Measurements from ENCODE around the gene HECTD3. TPM values are rescaled to one million over a fixed set of nuclear protein-coding genes. Genes with fewer than 3 reads are reported as not detected.
"Not testable (repeated sequence)": the region's sequence is repeated elsewhere in the genome, so short reads cannot be mapped to it uniquely, and the experiment has no call there.

The HECTD3 gene
- total and polyA plus RNA-seq, 4 donors, result 21.9 to 46.7 (median 31.0) TPM

- Histone ChIP-seq H3K4me1 (ENCODE audit: control insufficient read depth in 5 of 5, insufficient read depth in 5 of 5, low read length in 5 of 5) (no peaks in the 10 kb centered on the region), H3K36me3 (ENCODE audit: control insufficient read depth in 4 of 4, insufficient read depth in 4 of 4, low read length in 4 of 4) (peaks cover 0 to 14% (median under 1%) of the 10 kb centered on the region in 4 donors), H3K4me3 (no peak overlapping the region), H3K9me3 (ENCODE audit: control insufficient read depth in 4 of 4, insufficient read depth in 3 of 4, low read length in 3 of 4) (no peaks in the 10 kb centered on the region), H3K9ac (ENCODE audit: insufficient read depth in 1 of 2, low read length in 2 of 2) (no peak overlapping the region), H3K27me3 (ENCODE audit: control insufficient read depth in 3 of 3, insufficient read depth in 3 of 3, low read length in 2 of 3) (no peaks in the 10 kb centered on the region), H3K27ac (ENCODE audit: low read depth in 1 of 2, low read length in 1 of 2) (no peak overlapping the region)
- 93 to 96% methylated on average over 3 of the region's 3 CpGs for WGBS, 2 donors
- TF ChIP-seq CTCF (IDR thresholded peaks at IDR 0.05; ENCODE audit: control extremely low read depth, extremely low read depth), result no peak
- ATAC-seq (ENCODE audit: insufficient read depth, low FRiP score) (no peak), DNase-seq (no peak)
These were observed 48.4 kb downstream of the HECTD3 start for GRCh38 chr1:44962729-44963128.

GRCh38 chr1:44962022-44962421 is 49.1 kb downstream of the HECTD3 start:
- WGBS, 2 donors, result 95 to 96% methylated on average over 4 of the region's 4 CpGs
- not testable (repeated sequence) for H3K27me3 ChIP-seq (ENCODE audit: control insufficient read depth in 3 of 3, insufficient read depth in 3 of 3, low read length in 2 of 3); H3K4me1 ChIP-seq (ENCODE audit: control insufficient read depth in 5 of 5, insufficient read depth in 5 of 5, low read length in 5 of 5); H3K4me3 ChIP-seq; H3K9me3 ChIP-seq (ENCODE audit: control insufficient read depth in 4 of 4, insufficient read depth in 3 of 4, low read length in 3 of 4); ATAC-seq (ENCODE audit: insufficient read depth, low FRiP score); DNase-seq; H3K9ac ChIP-seq (ENCODE audit: insufficient read depth in 1 of 2, low read length in 2 of 2); H3K27ac ChIP-seq (ENCODE audit: low read depth in 1 of 2, low read length in 1 of 2)
- peaks cover 0 to 14% (median under 1%) of the 10 kb centered on the region in 4 donors for H3K36me3 ChIP-seq (ENCODE audit: control insufficient read depth in 4 of 4, insufficient read depth in 4 of 4, low read length in 4 of 4)

GRCh38 chr1:44957566-44957965 is 53.6 kb downstream of the HECTD3 start:
- H3K27me3 ChIP-seq (ENCODE audit: control insufficient read depth in 3 of 3, insufficient read depth in 3 of 3, low read length in 2 of 3); H3K9ac ChIP-seq (ENCODE audit: insufficient read depth in 1 of 2, low read length in 2 of 2); H3K4me3 ChIP-seq; ATAC-seq (ENCODE audit: insufficient read depth, low FRiP score); H3K36me3 ChIP-seq (ENCODE audit: control insufficient read depth in 4 of 4, insufficient read depth in 4 of 4, low read length in 4 of 4); H3K27ac ChIP-seq (ENCODE audit: low read depth in 1 of 2, low read length in 1 of 2); H3K4me1 ChIP-seq (ENCODE audit: control insufficient read depth in 5 of 5, insufficient read depth in 5 of 5, low read length in 5 of 5); DNase-seq; H3K9me3 ChIP-seq (ENCODE audit: control insufficient read depth in 4 of 4, insufficient read depth in 3 of 4, low read length in 3 of 4): not testable (repeated sequence)
- 87 to 92% methylated on average over 3 of the region's 3 CpGs for WGBS, 2 donors

- H3K27me3 ChIP-seq (ENCODE audit: control insufficient read depth in 3 of 3, insufficient read depth in 3 of 3, low read length in 2 of 3); H3K4me3 ChIP-seq; H3K27ac ChIP-seq (ENCODE audit: low read depth in 1 of 2, low read length in 1 of 2); H3K4me1 ChIP-seq (ENCODE audit: control insufficient read depth in 5 of 5, insufficient read depth in 5 of 5, low read length in 5 of 5); H3K36me3 ChIP-seq (ENCODE audit: control insufficient read depth in 4 of 4, insufficient read depth in 4 of 4, low read length in 4 of 4); H3K9me3 ChIP-seq (ENCODE audit: control insufficient read depth in 4 of 4, insufficient read depth in 3 of 4, low read length in 3 of 4); H3K9ac ChIP-seq (ENCODE audit: insufficient read depth in 1 of 2, low read length in 2 of 2); DNase-seq; ATAC-seq (ENCODE audit: insufficient read depth, low FRiP score): not testable (repeated sequence)
- 98 to 100% methylated on average over 3 of the region's 3 CpGs for WGBS, 2 donors
These were observed 55.0 kb downstream of the HECTD3 start for GRCh38 chr1:44956077-44956476.

Other genes with a start within 250 kb of the HECTD3 start
- gene RPS8, start 235.8 kb downstream of the HECTD3 start, total RNA-seq, result 1,000 to 10,000 TPM; 1,445 to 1,832 TPM
- 1,000 to 10,000 TPM; 1,551 to 3,558 TPM for gene RPS8, start 235.8 kb downstream of the HECTD3 start, polyA plus RNA-seq
- gene BEST4, start 223.2 kb downstream of the HECTD3 start, total RNA-seq, result 1 to 10 TPM in 1 of 2 donors, under 1 TPM in 1; 0.23 to 1.4 TPM
- gene BEST4, start 223.2 kb downstream of the HECTD3 start, polyA plus RNA-seq, result under 1 TPM; 0.33 to 0.79 TPM
- 10 to 100 TPM; 16.9 to 45.3 TPM for gene PLK3, start 210.9 kb downstream of the HECTD3 start, total RNA-seq
- gene PLK3, start 210.9 kb downstream of the HECTD3 start, polyA plus RNA-seq, result 10 to 100 TPM; 28.7 to 78.5 TPM
- 10 to 100 TPM in 1 of 2 donors, 1 to 10 TPM in 1; 1.7 to 13.0 TPM for gene DYNLT4, start 204.0 kb downstream of the HECTD3 start, total RNA-seq
- gene DYNLT4, start 204.0 kb downstream of the HECTD3 start, polyA plus RNA-seq, result 1 to 10 TPM; 2.3 to 6.1 TPM
- 10 to 100 TPM in 1 of 2 donors, 1 to 10 TPM in 1; 7.0 to 20.0 TPM for gene BTBD19, start 202.8 kb downstream of the HECTD3 start, total RNA-seq
- 10 to 100 TPM in 1 of 2 donors, 1 to 10 TPM in 1; 5.6 to 13.8 TPM for gene BTBD19, start 202.8 kb downstream of the HECTD3 start, polyA plus RNA-seq
- 1 to 10 TPM in 1 of 2 donors, under 1 TPM in 1; 0.94 to 1.7 TPM for gene PTCH2, start 168.1 kb downstream of the HECTD3 start, total RNA-seq
- under 1 TPM; 0.37 TPM for gene PTCH2, start 168.1 kb downstream of the HECTD3 start, polyA plus RNA-seq
- gene EIF2B3, start 24.7 kb downstream of the HECTD3 start, total RNA-seq, result 10 to 100 TPM; 18.8 to 26.1 TPM
- gene EIF2B3, start 24.7 kb downstream of the HECTD3 start, polyA plus RNA-seq, result 10 to 100 TPM; 14.9 to 25.0 TPM
- gene UROD, start 930 bp upstream of the HECTD3 start, total RNA-seq, result 10 to 100 TPM; 65.8 to 71.6 TPM
- 10 to 100 TPM; 82.4 to 85.9 TPM for gene UROD, start 930 bp upstream of the HECTD3 start, polyA plus RNA-seq
- gene ZSWIM5, start 195.3 kb upstream of the HECTD3 start, total RNA-seq, result 1 to 10 TPM; 3.1 to 3.8 TPM
- 1 to 10 TPM in 1 of 2 donors, under 1 TPM in 1; 0.96 to 1.1 TPM for gene ZSWIM5, start 195.3 kb upstream of the HECTD3 start, polyA plus RNA-seq

Measured in lung (tissue), 12 donors.